Activated T-helper 1 cell treated with anti-CD3 and anti-CD28 coated beads, Interleukin-2, amount 50 U/mL, for 16 hours (primary cell): ENCODE data around the gene KCNS1.

Source experiments
- DNase-seq, 2 donors: peaks; one replicate each; pipeline ENCODE4 v3.0.0-alpha.2; 2020; ENCODE audit warnings: low read depth in 1 of 2, low spot score in 1 of 2

KCNS1 gene

GRCh38 chr20:45051204-45052060, 49.5 kb downstream of the KCNS1 start:
- no peak for DNase-seq

GRCh38 chr20:45049904-45050471, 50.9 kb downstream of the KCNS1 start:
- no peak for DNase-seq

- DNase-seq, result no peak
Observed at GRCh38 chr20:45049438-45049837, 51.5 kb downstream of the KCNS1 start.

DNA sequence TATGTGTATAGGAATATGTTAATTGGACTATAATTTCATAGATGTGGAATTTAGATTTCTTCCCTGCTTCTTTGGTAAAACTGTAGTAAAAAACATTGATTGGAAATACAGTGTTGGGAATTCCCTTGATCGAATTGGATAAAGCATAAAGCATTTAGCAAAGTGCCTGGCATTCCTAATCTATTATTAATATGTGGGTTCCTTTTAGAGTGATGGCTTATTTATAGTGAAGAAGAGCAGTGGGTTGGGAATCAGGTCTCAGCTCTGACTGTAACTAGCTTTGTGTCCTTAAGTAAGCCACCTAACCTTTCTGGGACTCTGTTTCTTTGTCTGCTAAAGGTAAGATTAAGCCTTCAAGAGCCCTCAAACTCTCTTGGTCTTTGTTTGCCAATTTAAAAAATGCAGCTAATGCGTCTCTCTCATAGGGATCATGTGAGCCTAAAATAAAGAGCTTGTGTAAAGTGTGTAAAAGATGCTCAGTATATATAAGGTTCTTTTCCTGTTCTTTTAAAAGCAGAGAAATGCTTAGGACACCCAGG, 53.3 kb downstream of the KCNS1 start:
- DNase-seq, result no peak

- DNase-seq, result no peak
Observed at GRCh38 chr20:45044601-45045000, 56.3 kb downstream of the KCNS1 start.

- DNase-seq, result no peak
Observed at GRCh38 chr20:45044084-45044573, 56.8 kb downstream of the KCNS1 start.

DNA sequence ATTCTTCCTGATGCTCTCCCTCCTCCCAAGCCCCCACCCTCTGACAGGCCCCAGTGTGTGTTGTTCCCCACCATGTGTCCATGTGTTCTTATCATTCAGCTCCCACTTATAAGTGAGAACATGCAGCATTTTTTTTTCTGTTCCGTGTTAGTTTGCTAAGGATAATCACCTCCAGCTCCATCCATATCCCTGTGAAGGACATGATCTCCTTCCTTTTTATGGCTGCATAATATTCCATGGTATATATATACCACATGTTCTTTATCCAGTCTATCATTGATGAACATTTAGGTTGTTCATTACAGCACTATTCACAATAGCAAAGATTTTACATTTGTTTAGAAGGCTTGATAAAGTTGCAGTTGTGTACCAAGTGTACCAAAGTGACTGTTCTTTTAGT, 57.9 kb downstream of the KCNS1 start:
- DNase-seq, result no peak
